Hair follicular keratinocyte (primary cell): ENCODE results near the gene ACTBL2. TPM values are rescaled to one million over a fixed set of nuclear protein-coding genes. Genes with fewer than 3 reads are reported as not detected.

Experiments used
- total RNA-seq: library from RNA; depleted of rRNA; stranded (reverse); fragments of >200 nt; gene quantifications from 2 replicates; pipeline ENCODE4 v1.2.3, GENCODE V29; 2015

The ACTBL2 gene
- total RNA-seq: 0.04 TPM in 1 of 2 replicates, not detected in the other

DNA sequence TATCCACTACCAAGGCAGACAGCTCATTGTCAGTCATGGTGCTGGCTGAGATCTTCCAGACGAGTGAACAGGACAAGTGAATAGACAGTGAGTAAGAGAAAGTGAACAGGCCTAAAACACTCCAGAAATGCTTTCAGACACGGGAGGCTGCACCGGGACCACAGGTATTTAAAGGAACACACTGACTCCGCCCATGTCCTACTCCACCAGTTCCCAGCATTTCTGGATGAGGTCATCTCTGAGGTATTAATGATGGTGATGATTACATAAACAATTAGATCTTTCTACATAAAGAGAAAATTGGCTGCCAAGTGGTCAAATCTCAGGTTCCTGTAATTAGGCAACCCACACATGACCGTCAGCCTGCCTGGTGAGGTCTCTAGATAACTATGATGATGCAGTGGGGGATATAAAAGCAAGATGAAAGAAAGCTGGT lies at the start of gene ACTBL2:
Gene ACTBL2, minus strand, starts transcription at position 141 of the 436 bp plus-strand sequence. Its CDS starts 104 bp downstream, at position 37.

